Mesodermal cell (in vitro differentiated cells): Measurements from ENCODE around the gene KLRF2.

ENCODE experiments used
- H3K27ac ChIP-seq: 2 replicates; pipeline ENCODE4 v1.7.0; 2013; ENCODE audit warnings: mild to moderate bottlenecking, low read depth, low read length, moderate library complexity; ENCODE audit not compliant: severe bottlenecking
- H3K36me3 ChIP-seq: 2 replicates; pipeline ENCODE4 v1.7.1; 2013; ENCODE audit warnings: mild to moderate bottlenecking, low read length, moderate library complexity; ENCODE audit not compliant: control insufficient read depth, insufficient read depth
- H3K4me1 ChIP-seq: one replicate; pipeline ENCODE4 v1.7.1; 2013; ENCODE audit warnings: mild to moderate bottlenecking, low read length; ENCODE audit not compliant: insufficient read depth, control insufficient read depth, poor library complexity, severe bottlenecking
- H3K4me3 ChIP-seq: 2 replicates; pipeline ENCODE4 v1.7.0; 2013; ENCODE audit warnings: low read length, control low read depth, mild to moderate bottlenecking; ENCODE audit not compliant: insufficient read depth, poor library complexity, severe bottlenecking; ENCODE audit errors: extremely low read depth
- H3K9me3 ChIP-seq: 2 replicates; pipeline ENCODE4 v1.7.1; 2013; ENCODE audit warnings: mild to moderate bottlenecking, low read length, moderate library complexity; ENCODE audit not compliant: control insufficient read depth
- WGBS, 2 experiments: methylation state at CpG; one replicate each; pipeline ENCODE4 v1.1.5; 2013; ENCODE audit warnings: missing lambda C conversion rate in 2 of 2; ENCODE audit not compliant: insufficient coverage in 2 of 2; 5-methylcytosine and 5-hydroxymethylcytosine counted together

The KLRF2 gene

GRCh38 chr12:9888665-9889273 lies 7.5 kb downstream of the KLRF2 start:
- 83% methylated on average over 1 of the region's 4 CpGs; no CpG with 5 or more reads in 1 of the 2 experiments for WGBS, 2 experiments
- no peaks in the 10 kb centered on the region for H3K36me3 ChIP-seq

GRCh38 chr12:9895215-9895971 lies 14.1 kb downstream of the KLRF2 start:
- no peaks in the 10 kb centered on the region for H3K9me3 ChIP-seq
- H3K4me1 ChIP-seq, result no peaks in the 10 kb centered on the region
- H3K27ac ChIP-seq, result no peak overlapping the region
- no peak overlapping the region for H3K4me3 ChIP-seq
- no peaks in the 10 kb centered on the region for H3K36me3 ChIP-seq
- 87 to 94% methylated on average over 3 of the region's 6 CpGs for WGBS, 2 experiments

More at GRCh38 chr12:9888665-9889273, 7.5 kb downstream of the KLRF2 start:
- no peak overlapping the region for H3K4me3 ChIP-seq
- no peak overlapping the region for H3K27ac ChIP-seq
- H3K9me3 ChIP-seq, result no peaks in the 10 kb centered on the region
- no peaks in the 10 kb centered on the region for H3K4me1 ChIP-seq

GRCh38 chr12:9897535-9897934 lies 16.2 kb downstream of the KLRF2 start:
- WGBS, 2 experiments, result 90 to 94% methylated on average over 3 to 5 of the region's 6 CpGs
- Histone ChIP-seq H3K4me1 (no peaks in the 10 kb centered on the region), H3K9me3 (peaks cover 7% of the 10 kb centered on the region), H3K36me3 (no peaks in the 10 kb centered on the region), H3K4me3 (no peak overlapping the region), H3K27ac (no peak overlapping the region)

- Histone ChIP-seq H3K4me3 (no peak overlapping the region), H3K36me3 (no peaks in the 10 kb centered on the region), H3K27ac (no peak overlapping the region), H3K9me3 (peaks cover 10% of the 10 kb centered on the region), H3K4me1 (no peaks in the 10 kb centered on the region)
- WGBS, 2 experiments, result 70 to 90% methylated on average over 1 to 2 of the region's 2 CpGs
Measured at GRCh38 chr12:9899209-9899608, 17.9 kb downstream of the KLRF2 start.

GRCh38 chr12:9900930-9901329 lies 19.6 kb downstream of the KLRF2 start:
- H3K27ac ChIP-seq, result no peak overlapping the region
- H3K36me3 ChIP-seq, result no peaks in the 10 kb centered on the region
- peaks cover 10% of the 10 kb centered on the region for H3K9me3 ChIP-seq
- no peaks in the 10 kb centered on the region for H3K4me1 ChIP-seq
- WGBS, 2 experiments, result 100% methylated on average over 1 of the region's 2 CpGs; no CpG with 5 or more reads in 1 of the 2 experiments
- H3K4me3 ChIP-seq, result no peak overlapping the region

- Histone ChIP-seq H3K27ac (no peak overlapping the region), H3K36me3 (no peaks in the 10 kb centered on the region), H3K9me3 (peaks cover 10% of the 10 kb centered on the region), H3K4me1 (no peaks in the 10 kb centered on the region), H3K4me3 (no peak overlapping the region)
- 91% methylated on average over 5 of the region's 7 CpGs for WGBS, 2 experiments
Measured at GRCh38 chr12:9902539-9903228, 21.4 kb downstream of the KLRF2 start.

- no peaks in the 10 kb centered on the region for H3K36me3 ChIP-seq
- no CpG with 5 or more reads among the region's 2 CpGs for WGBS, 2 experiments
- peaks cover 38% of the 10 kb centered on the region for H3K9me3 ChIP-seq
- no peaks in the 10 kb centered on the region for H3K4me1 ChIP-seq
- no peak overlapping the region for H3K27ac ChIP-seq
- no peak overlapping the region for H3K4me3 ChIP-seq
Measured at GRCh38 chr12:9906873-9907272, 25.6 kb downstream of the KLRF2 start.

GRCh38 chr12:9907769-9908168 lies 26.5 kb downstream of the KLRF2 start:
- no peaks in the 10 kb centered on the region for H3K4me1 ChIP-seq
- H3K36me3 ChIP-seq, result no peaks in the 10 kb centered on the region
- no peak overlapping the region for H3K27ac ChIP-seq
- 78 to 90% methylated on average over 2 to 4 of the region's 7 CpGs for WGBS, 2 experiments
- no peak overlapping the region for H3K4me3 ChIP-seq
- peaks cover 36% of the 10 kb centered on the region for H3K9me3 ChIP-seq

GRCh38 chr12:9908350-9908749 lies 27.1 kb downstream of the KLRF2 start:
- Histone ChIP-seq H3K4me3 (no peak overlapping the region), H3K9me3 (peaks cover 35% of the 10 kb centered on the region), H3K36me3 (no peaks in the 10 kb centered on the region), H3K4me1 (no peaks in the 10 kb centered on the region), H3K27ac (no peak overlapping the region)
- 67% methylated on average over 1 of the region's 4 CpGs; no CpG with 5 or more reads in 1 of the 2 experiments for WGBS, 2 experiments

GRCh38 chr12:9909724-9910123 lies 28.4 kb downstream of the KLRF2 start:
- Histone ChIP-seq H3K27ac (no peak overlapping the region), H3K4me3 (no peak overlapping the region), H3K9me3 (peaks cover 35% of the 10 kb centered on the region), H3K4me1 (no peaks in the 10 kb centered on the region), H3K36me3 (no peaks in the 10 kb centered on the region)
